Testis (tissue), 3 donors: ENCODE measurements around the gene UPF1. TPM values are rescaled to one million over a fixed set of nuclear protein-coding genes. Genes with fewer than 3 reads are reported as not detected.

Experiments
- DNase-seq: peaks from one replicate; pipeline ENCODE4 v3.0.0-alpha.2; 2019
- H3K27ac ChIP-seq, 2 donors: fragments of 200-600 bp; sonication (generic); one replicate each; pipeline ENCODE4 v1.5.1; 2019
- H3K27me3 ChIP-seq: fragments of 200-600 bp; sonication (generic); one replicate; pipeline ENCODE4 v1.5.1; 2019
- H3K36me3 ChIP-seq: fragments of 200-600 bp; sonication (generic); one replicate; pipeline ENCODE4 v1.5.1; 2017; ENCODE audit warnings: low read depth; ENCODE audit errors: missing control alignments
- H3K4me1 ChIP-seq: fragments of 200-600 bp; sonication (generic); one replicate; pipeline ENCODE4 v1.5.1; 2019
- H3K4me3 ChIP-seq, 2 donors: fragments of 200-600 bp; sonication (generic); one replicate each; pipeline ENCODE4 v1.5.1; 2017 to 2019
- H3K9me3 ChIP-seq: fragments of 200-600 bp; sonication (generic); one replicate; pipeline ENCODE4 v1.5.1; 2017
- CTCF ChIP-seq, 3 experiments: fragments of 450-650 bp in 2 of 3; fragments of 200-600 bp in 1 of 3; sonication (generic) in 1 of 3; IDR thresholded peaks; one replicate each; pipeline ENCODE4 v1.5.1; 2016 to 2019; ENCODE audit warnings: antibody characterized with exemption in 3 of 3, mild to moderate bottlenecking in 2 of 3, moderate library complexity in 1 of 3
- POLR2A ChIP-seq: fragments of 450-650 bp; IDR thresholded peaks from one replicate; pipeline ENCODE4 v1.6.1; 2017; ENCODE audit warnings: antibody characterized with exemption, mild to moderate bottlenecking, moderate library complexity
- WGBS, 2 donors: methylation state at CpG; one replicate each; pipeline ENCODE4 v1.1.5; 2018; 5-methylcytosine and 5-hydroxymethylcytosine counted together
- intact Hi-C: fragments of 100-400 bp; cut with DNase I; formaldehyde crosslinking; loops from one replicate; pipeline ENCODE4 v1.15.1; 2023; ENCODE audit warnings: low total_unique reads
- polyA plus RNA-seq: library from polyadenylated mRNA; stranded (reverse); fragments of 350-450 nt; fragmentation: Illumina TruSeq; extraction: RNeasy Lipid Tissue Mini Kit (QIAGEN cat#74804); gene quantifications from one replicate; pipeline ENCODE4 v1.2.3, GENCODE V29; 2014; ENCODE audit warnings: low read depth, low replicate concordance; ENCODE audit not compliant: insufficient read depth
- total RNA-seq, 2 donors: library from RNA; depleted of rRNA; stranded (reverse); fragments of >200 nt; gene quantifications; one replicate each; pipeline ENCODE4 v1.2.3, GENCODE V29; 2016

UPF1 gene
- total and polyA plus RNA-seq, 3 donors from 2014 or later: 99.0 to 188 (median 176) TPM

- no peak for DNase-seq
- Histone ChIP-seq H3K9me3 (no peaks in the 10 kb centered on the region), H3K27me3 (no peaks in the 10 kb centered on the region), H3K36me3 (no peaks in the 10 kb centered on the region), H3K4me3 (no peak overlapping the region), H3K4me1 (peaks cover 15% of the 10 kb centered on the region), H3K27ac (no peak overlapping the region)
- TF ChIP-seq POLR2A: no peak
- TF ChIP-seq CTCF (IDR thresholded peaks at IDR 0.05): no peak
- WGBS, 2 donors: 69 to 84% methylated on average over 3 to 23 of the region's 23 CpGs
- intact Hi-C loops: no loop called here
Observed at GRCh38 chr19:18867751-18868150, 36.0 kb downstream of the UPF1 start.

GRCh38 chr19:18868380-18869022 is 36.7 kb downstream of the UPF1 start:
- no peak for TF ChIP-seq POLR2A
- TF ChIP-seq CTCF (IDR thresholded peaks at IDR 0.05): no peak
- no peak for DNase-seq
- no peak overlapping the region for H3K4me3 ChIP-seq
- intact Hi-C loops: no loop called here
- H3K36me3 ChIP-seq: no peaks in the 10 kb centered on the region
- no peaks in the 10 kb centered on the region for H3K9me3 ChIP-seq
- peaks cover 15% of the 10 kb centered on the region for H3K4me1 ChIP-seq
- H3K27ac ChIP-seq: no peak overlapping the region
- 40 to 77% methylated on average over 19 to 55 of the region's 77 CpGs for WGBS, 2 donors
- H3K27me3 ChIP-seq: no peaks in the 10 kb centered on the region

- no peak for DNase-seq
- H3K4me1 ChIP-seq: peaks cover 15% of the 10 kb centered on the region
- H3K4me3 ChIP-seq: no peak overlapping the region
- TF ChIP-seq POLR2A: no peak
- TF ChIP-seq CTCF (IDR thresholded peaks at IDR 0.05): no peak
- intact Hi-C loops: no loop called here
- H3K9me3 ChIP-seq: no peaks in the 10 kb centered on the region
- 60 to 71% methylated on average over 10 to 42 of the region's 71 CpGs for WGBS, 2 donors
- no peak overlapping the region for H3K27ac ChIP-seq
- H3K27me3 ChIP-seq: no peaks in the 10 kb centered on the region
- H3K36me3 ChIP-seq: no peaks in the 10 kb centered on the region
Observed at GRCh38 chr19:18869023-18869618, 37.4 kb downstream of the UPF1 start.

- WGBS, 2 donors: 42 to 52% methylated on average over 11 to 57 of the region's 62 CpGs
- Histone ChIP-seq H3K36me3 (no peaks in the 10 kb centered on the region), H3K27ac (peak overlapping the region in 1 of 2 donors; percentile 39), H3K4me3 (no peak overlapping the region), H3K9me3 (no peaks in the 10 kb centered on the region), H3K27me3 (no peaks in the 10 kb centered on the region), H3K4me1 (peaks cover 15% of the 10 kb centered on the region)
- no peak for DNase-seq
- intact Hi-C loops: no loop called here
- TF ChIP-seq POLR2A (no peak), CTCF (IDR thresholded peaks at IDR 0.05) (no peak)
Observed at GRCh38 chr19:18869781-18870530, 38.2 kb downstream of the UPF1 start.
